LHCN-M2 (cell line): ENCODE results near the gene TBC1D8. TPM values are rescaled to one million over a fixed set of nuclear protein-coding genes. Genes with fewer than 3 reads are reported as not detected.

Source experiments
- DNase-seq: peaks from one replicate; pipeline ENCODE4 v3.0.0-alpha.2; 2012; ENCODE audit warnings: low read depth
- total RNA-seq: library from RNA; depleted of rRNA; stranded (reverse); fragments of >200 nt; gene quantifications from 2 replicates; pipeline ENCODE4 v1.2.3, GENCODE V29; 2014

Gene TBC1D8
- total RNA-seq, 1 experiment from 2014 or later = 11.5 TPM

DNA sequence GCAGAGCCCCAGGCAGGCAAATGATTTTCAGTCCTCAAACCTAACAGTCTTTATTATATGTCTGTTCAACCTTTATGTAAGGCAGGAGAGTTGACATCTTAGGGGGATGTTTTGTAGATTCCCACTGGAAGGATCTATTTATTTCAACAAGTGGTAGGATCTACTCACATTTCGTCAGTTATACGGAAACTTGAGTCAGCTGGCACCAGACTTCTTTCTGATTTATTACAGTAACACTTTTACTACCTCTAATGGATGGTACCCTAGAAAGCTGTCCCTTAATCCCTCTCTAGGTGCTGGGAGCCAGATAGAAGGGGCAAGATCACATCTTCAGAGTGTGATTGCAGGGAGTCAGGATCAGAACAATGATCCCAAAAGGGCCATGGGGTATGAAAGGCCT, 151.2 kb downstream of the TBC1D8 start:
- no peak for DNase-seq

DNA sequence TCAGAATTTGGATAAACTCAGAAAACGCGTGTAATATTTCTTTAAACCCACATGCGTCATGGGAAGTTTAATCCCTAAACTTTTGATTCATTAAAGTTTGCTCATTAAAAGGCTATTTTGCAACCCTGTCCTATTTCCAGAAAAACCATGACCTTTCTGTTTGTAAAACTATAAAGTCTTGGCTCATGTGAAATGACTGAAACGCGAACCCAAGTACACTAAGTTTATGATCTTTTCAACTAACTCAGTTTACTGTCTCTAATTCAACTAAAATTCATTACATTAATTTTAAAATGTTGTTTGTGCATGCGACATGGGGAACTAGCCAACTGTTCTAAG, 153.0 kb downstream of the TBC1D8 start:
- no peak for DNase-seq

DNA sequence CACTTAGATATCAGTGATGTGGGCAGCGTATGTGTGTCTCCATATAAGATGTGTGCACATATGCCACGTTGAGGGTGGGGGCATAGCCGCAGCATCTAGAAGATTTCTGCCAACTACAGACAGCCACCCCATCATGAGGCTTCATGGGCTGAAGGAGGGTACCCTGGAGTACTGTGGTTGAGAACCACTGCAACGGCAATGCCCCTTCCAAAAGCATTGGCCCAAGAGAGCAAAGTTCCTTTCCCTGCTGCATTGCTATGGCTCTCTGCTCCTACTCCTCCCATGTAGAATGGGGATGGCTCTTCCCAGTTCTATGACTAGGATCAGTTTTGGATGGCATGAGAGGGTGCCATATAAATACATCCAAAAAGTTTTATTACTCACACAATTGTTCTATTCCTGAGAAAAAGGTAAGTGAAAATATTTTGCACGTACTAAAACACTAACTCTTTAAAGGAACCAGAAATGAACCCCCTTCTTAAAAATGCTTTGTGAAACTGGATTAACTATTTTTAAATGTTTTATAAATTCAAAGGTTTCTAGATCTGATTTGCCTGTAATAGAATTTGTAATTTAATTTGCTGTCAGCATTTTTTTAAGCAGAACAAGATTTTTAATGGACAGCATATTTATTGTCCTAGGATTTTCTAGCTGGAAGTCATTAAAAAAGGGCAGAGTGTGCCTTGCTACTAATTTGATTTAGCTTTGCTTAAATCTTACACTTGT, 153.5 kb downstream of the TBC1D8 start:
- no peak for DNase-seq

DNA sequence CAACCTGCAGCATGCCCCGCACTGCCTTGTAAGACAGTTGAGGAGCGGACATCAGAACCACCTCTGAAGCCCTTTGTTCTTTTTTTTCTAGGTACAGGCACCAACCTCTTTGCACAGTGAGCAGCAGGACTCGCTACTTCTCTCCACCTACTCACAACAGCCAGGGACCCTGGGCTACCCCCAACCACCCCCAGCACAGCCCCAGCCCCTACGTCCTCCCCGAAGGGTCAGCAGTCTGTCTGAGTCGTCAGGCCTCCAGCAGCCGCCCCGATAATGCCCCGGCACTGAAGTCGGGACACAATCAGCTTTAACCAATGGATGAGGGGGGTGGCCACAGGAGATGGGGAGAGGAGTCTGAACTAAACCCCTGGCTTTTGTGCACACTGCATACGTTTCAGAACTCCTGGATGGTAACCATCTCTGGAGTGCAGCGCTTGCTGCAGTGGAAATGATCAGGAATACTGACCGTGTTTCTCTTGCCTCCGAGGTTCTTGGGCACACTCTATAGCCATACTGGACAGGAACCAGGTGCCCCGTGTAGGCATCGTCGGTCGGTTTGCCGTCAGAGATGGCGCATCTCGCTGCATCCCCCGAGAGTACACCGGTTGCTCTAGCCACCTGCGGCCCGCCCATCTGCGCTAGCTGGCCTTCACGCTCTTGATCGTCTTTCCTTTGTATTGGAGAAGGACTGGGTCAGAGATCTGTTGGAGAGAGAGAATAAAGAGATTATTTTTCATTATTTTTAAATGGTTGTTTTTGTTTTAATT, 155.7 kb downstream of the TBC1D8 start:
- DNase-seq = no peak

DNA sequence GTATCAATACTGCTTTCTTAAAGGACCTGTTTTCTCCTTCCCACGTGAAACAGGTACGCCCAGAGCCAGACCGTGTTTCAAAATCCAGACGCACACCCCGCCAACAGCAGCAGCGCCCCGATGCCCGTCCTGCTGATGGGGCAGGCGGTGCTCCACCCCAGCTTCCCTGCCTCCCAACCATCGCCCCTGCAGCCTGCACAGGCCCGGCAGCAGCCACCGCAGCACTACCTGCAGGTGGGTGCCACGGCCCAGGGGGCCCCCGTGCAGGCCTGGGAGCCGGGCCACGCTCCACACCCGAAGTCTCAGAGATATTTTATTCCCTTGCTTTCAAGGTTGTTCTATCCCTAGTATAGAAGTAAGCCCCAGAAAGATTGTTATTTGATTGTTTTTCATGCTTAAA, 157.9 kb downstream of the TBC1D8 start:
- no peak for DNase-seq

DNA sequence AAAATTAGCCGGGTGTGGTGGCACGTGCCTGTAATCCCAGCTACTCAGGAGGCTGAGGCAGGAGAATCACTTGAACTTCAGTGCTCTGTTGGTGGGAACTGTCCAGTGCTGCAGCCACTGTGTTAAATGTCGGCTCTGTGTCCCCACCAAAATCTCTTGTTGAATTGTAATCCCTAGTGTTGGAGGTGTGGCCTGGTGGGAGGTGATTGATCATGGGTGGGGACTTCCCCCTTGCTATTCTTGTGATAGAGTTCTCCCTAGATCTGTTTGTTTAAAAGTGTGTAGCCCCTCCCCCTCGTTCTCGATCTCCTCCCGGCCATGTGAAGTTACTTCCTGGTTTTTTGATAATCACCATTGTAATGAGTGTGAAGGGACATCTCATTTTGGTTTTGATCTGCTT, 158.9 kb downstream of the TBC1D8 start:
- no peak for DNase-seq

DNA sequence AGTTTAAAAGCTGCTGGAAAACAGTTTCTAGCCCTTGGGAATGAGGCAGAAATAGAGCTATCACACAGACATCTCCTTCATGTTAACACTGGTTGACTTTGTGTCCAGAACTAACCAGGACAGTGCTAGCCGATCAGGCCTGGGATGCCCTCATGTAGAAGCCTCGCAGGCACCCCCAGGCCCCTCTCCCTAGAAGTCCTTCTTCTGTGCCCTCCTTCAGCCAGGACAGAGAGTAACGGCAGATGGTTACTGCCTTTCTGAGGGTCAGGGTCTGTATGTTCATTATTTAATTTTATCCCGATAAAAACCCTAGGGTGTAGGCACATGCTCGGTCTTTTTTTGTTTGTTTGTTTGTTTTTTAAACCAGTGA, 159.8 kb downstream of the TBC1D8 start:
- no peak for DNase-seq

DNA sequence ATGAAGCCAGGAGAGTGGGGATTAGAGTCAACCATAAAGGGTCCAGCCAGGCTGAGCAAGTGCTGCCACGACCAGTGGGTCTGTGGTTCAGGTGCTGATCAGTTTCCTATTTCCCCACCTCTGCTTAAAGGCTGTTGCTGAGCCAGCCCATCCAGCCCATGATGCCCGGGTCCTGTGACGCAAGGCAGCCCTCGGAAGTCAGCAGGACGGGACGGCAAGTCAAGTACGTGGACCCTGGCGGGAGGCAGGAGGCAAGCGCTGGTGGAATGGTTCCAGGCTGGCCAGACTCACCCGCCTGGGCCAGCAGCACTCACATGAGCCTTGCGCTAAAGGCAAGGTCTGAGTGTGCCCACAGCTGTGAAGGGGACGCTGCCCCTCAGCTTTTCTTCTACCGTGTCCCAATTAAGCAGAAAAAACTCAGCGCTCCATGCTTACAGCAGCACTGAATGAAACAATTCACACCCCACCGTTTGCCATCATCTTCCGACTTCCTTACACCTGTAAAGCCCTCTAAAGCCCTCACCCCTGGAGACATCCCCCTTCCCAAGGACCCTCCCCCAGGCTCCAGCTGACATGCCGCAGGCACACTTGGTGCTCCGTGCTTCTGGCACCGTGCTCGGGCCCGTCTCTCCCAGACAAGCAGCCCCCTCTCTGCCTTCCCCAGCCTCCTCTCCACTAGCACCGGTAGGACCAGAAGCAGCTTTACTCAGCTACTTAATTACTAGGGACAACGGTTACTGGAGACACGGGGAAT, 160.4 kb downstream of the TBC1D8 start:
- no peak for DNase-seq

DNA sequence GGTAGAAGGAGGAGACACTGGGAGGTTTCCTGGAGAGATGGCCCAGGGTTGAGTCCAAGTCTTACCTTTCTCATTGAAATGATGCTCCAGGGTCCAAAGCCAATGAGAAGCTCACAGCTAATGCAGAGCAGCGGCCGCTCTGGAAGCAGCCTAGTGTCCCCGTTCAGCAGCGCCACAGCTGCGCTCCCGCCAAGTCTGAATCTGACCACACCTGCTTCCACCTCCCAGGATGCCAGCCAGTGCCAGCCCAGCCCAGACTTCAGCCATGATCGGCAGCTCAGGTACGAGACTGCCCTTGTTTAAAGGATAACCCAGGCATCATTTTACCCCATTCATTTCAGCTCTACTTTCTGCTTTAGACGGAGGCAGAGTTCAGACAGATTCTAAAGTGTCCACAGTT, 161.0 kb downstream of the TBC1D8 start:
- DNase-seq = no peak

DNA sequence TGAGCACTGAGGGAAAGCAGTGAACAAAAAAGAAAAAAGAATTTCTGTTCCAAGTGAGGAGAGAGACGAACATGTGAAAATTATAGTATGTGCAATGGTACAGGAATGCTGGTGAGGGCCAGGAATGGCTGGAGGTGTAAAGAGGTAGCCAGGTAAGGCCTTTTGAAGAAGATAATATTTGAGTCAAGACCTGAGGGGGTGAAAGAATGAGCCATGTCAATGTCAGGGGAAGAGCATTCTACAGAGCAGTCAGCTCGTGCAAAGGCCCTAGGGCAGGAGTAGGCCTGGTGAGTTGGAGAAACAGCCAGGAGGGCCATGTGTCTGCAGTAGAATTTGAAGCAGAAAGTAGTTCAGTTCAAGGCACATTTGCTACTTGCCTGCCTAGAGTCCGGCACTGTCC, 161.5 kb downstream of the TBC1D8 start:
- no peak for DNase-seq

DNA sequence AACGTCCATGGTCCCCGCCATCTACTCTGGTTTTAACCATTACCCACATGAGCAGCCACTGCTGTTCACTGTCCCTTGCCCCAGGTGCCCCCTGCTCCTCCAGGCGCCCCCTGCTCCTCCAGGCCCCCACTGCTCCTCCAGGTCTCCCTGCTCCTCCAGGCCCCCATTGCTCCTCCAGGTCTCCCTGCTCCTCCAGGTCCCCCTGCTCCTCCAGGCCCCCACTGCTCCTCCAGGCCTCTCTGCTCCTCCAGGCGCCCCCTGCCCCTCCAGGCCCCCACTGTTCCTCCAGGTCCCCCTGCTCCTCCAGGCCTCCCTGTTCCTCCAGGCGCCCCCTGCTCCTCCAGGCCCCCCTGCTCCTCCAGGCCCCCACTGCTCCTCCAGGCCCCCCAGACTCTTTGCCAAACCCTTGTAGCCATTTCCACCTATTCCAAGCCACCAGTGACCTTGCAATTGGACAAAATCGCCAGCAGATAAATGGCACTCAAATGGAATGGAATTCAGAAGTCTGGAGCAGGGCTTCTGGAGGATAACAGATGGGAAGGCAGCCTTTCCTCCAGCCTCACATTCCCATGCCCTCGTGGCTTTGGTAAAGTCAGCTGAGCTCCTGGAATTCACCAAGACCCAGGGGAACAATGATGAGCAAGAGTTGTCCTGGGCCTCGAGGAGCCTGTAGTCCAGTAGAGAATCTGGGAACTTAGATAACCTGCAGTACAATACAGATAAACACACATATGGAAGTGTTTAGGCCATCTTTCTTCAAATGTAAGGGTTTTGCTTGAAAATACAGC, 162.4 kb downstream of the TBC1D8 start:
- peak; percentile 75 for DNase-seq

DNA sequence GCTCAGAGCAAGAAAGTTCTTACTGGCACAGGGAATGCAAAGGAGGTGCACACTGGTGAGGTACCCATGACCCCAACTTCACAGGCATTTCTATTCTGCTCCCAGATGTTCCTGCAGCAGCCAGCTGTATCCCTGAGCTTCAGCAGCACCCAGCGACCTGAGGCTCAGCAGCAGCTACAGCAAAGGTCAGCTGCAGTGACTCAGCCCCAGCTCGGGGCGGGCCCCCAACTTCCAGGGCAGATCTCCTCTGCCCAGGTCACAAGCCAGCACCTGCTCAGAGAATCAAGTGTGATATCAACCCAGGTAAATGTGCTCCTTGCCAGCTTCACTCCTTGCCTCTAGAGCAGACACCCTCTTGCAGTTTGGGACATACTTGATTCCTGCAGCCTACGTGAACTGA, 163.2 kb downstream of the TBC1D8 start:
- DNase-seq = no peak

DNA sequence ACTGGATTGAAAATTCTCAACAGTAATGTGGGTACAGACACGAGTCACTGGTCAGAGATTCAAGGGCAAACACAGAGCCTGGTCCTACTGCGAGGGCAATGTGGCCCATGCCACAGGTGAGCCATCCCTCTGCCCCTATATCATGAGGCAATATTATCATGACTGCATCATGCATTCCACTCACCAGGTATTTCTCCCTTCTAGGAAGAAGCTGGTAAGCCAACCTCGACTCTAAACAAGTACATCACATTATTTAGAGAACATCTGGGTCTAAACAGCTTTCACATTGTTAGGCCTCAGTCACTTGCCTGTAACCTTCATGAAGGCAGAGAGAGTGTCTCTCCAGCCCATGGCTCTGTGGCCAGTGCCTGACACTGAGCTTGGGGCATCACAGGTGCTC, 163.6 kb downstream of the TBC1D8 start:
- DNase-seq = no peak

DNA sequence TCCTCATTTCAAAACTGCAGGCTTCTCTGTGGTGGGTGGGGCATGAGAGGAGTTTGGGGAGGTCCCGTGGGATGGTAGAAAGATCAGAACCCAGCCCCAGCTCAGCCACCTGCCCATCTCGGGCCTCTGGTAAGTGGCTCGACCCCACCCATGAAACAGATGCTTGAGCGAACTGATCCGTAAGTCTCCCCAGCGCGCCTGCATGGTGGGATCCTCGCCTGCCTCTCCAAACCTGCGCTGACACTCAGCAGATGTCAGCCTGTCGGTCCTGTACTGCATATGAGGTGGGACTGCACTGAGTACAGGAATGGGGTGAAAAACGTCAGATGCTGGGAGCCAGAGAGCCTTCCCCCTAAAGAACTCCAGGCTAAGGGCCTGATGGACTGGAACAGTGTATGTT, 165.0 kb downstream of the TBC1D8 start:
- no peak for DNase-seq

DNA sequence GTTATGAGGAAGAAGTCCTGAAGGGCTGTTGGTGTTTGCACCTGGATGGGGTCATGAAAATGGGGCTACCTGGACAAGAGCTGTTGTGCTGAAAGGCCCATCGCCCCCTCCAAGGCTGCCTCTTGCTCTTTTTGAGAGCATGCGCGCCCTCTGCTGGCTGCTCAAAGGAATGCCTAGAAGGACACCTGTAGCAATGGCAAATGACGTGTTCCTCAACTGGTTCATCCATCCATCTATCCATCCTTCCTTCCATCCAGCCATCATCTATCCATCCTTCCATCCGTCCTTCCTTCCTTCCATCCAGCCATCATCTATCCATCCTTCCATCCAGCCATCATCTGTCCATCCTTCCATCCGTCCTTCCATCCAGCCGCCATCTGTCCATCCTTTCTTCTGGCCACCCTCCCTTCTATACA, 166.3 kb downstream of the TBC1D8 start:
- DNase-seq = peak; percentile 58

DNA sequence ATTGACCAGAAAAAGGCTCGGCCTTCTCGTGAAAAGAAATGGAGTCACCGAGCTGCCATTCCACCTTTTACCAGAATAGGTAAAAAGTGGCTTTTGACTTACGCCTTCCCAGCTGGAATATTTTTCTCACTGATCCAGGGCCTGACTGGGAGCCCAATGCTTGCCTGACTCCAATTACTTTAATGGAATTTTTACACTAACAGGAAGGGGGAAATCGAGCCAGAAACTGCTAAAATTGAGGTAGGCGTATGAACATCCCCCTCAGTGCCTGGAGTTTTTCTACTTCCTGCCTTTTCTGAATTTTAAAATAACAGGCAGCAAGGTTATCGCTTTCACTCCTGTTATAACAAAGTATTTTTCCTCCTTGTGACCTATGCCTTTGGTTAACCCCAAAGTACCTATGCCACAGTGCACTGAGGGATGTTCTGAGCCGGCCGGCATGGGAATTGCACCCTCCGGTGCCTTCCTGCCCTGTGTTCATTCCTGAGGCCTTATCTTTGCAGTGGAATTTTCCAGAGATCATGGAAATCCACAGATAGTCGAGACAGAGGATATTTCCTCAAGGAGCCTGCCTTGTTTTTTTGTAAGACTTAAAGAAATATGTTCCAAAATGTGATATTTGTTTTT, 167.4 kb downstream of the TBC1D8 start:
- no peak for DNase-seq

DNA sequence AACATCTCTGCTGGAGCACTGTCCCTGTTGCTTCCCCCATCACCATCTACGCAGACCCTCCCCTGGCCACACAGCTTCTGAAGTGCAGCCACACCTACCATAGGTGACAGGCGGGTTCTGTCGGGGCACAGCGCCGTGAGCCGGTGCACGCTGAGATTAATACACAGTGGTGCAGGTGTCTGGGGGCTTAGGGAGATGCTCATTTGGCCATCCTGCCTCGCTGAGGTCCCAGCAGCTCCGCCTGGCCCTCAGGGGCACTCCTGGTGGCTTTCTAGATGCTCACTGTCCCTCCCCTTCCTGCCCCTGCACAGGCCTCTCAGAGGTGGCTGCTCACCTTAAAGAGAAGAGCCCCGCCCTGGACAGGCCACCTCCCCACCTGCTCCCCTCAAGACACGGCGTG, 168.0 kb downstream of the TBC1D8 start:
- DNase-seq = no peak

DNA sequence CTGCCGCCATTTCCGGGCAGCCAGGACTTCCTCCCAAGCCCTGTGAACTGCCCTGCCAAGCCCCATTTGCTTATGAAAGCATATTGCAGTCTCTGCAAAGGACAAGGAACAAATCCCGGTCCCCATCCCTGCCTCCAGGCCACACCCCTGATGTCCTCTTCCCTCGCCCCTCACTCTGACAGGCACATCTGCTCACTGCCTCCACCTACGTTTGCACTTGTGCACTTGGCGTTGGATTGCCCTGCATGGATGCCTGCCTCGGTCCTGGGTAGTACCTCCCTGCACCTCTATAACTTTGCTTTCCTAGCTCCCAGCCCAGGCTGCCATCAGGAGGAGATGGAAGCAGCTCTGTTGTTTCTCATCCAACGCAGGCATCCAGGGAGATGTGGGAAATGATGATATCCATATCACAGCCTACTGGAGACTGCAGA, 168.7 kb downstream of the TBC1D8 start:
- no peak for DNase-seq

DNA sequence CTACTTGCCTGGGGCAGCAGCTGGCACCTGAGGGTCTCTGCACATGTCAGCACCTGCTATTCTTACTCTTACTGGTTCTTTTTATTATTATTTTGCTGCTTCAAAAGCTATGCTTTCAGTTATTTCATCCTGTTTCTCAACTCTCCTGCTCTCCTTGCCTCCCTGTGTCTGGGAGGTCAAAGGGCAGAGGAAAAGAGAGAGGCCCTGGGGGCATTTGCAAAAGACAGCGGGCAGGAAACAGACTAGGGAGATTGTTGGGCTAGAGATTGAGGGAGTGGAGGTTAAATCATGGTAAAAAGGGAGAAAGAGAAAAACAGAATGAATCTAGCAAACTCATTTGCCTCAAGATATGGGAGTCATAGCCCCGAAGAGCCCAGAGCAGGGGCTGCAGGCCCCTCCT, 170.2 kb downstream of the TBC1D8 start:
- DNase-seq = no peak

DNA sequence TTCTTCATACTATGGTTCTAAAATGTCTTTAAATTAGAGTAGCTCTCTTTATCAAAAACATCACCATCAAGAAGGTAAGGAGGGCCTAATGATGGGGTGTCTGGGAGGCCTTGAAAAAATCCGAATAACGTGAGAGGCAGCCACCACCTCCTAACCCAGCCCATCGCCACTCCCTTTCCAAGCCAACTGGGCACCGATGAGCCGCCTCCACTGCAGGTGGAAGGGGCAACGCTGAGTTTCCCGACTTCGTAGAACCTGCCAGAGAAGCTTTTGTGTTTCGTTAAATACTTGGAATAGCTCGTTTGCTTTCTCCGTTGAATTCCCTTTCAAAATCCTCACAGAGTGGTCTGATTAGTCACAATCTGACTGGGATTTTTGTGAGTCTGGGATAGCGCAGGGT, 171.1 kb downstream of the TBC1D8 start:
- DNase-seq = no peak

DNA sequence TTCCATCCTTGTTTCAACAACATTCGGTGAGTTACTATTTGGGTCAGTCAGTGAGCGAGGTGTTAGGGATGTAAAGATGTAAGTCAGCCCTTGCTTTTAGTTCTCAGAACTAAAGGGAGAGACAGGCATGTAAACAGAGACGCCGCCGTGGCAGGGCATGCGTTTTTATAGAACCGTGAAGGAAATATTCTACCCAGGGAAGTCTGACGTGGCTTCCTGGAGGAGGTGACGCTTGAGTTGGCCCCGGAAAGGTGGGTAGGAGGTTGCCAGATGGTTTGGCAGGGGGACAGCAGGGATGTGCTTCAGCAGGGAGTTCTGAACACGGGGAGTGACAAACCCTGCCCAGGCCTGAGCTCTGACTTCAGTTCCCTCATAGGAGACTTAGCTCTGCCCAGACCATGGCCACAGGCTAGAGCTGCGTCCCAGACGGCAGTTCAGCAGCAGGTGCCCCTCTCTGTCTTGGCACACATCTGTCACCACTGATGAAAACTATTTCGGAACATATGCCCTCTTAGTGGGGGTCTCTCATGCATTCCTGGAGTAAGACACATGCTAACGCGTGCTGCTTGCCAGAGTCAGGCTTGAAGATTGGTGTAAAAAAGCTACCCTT, 172.5 kb downstream of the TBC1D8 start:
- DNase-seq = no peak
